Renal cortical epithelial cell (primary cell): ENCODE data around the gene DHRS1. TPM values are rescaled to one million over a fixed set of nuclear protein-coding genes. Genes with fewer than 3 reads are reported as not detected.

Experiments used
- DNase-seq: peaks from one replicate; pipeline ENCODE4 v3.0.0-alpha.2; 2011; ENCODE audit warnings: low read depth
- total RNA-seq: library from RNA; depleted of rRNA; stranded (reverse); fragments of >200 nt; gene quantifications from 2 replicates; pipeline ENCODE4 v1.2.3, GENCODE V29; 2014

The DHRS1 gene
- total RNA-seq = 18.3 and 29.9 TPM in 2 replicates

DNA sequence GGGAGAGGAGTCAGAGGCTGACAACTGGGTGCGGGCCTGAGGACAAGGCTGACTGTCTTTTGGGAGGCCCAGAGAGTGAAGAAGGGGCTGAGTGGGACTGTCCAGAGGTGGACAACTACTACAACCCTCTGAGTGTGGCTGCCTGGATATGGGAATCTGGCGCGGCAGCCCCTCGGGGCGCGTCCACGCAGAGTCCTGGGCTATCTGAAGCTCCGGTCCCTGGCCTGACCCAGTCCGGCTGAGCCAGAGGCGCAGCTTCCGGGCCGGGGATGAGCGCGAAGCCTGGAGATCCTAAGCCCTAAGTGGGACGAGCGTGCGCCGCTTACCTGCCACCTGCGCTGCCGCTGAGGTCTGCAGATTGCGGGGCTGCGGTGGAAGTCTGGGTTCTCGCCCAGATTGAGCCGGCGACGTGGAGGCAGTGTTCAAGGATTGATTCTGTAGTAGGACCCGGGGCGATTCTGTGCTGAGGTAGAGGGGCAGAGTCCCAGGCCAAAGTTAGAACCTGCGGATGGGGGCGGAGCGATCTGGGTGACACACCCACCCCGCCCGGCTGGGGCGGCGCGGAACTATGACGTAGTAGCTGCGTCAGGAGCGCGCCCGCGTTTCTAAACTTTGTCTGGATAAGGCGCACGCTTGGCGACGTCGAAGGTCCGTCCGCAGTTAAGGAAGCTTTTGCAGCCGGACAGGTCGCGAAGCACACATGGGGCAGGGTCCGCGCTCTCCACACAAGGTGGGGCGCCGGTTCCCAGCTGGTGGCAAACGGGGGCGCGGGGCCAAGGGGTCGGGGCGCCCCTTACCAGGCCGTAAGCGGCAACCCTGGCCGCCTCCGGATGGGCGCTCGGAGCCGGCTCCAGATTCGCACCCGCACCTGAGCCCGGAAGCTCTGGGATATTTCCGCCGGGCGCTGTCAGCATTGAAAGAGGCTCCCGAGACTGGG is at the start of gene DHRS1, which contains the start of gene NOP9:
DHRS1 (minus strand) TSS at position 526 of the 937 bp plus-strand sequence. CDS start 674 bp downstream, outside the sequence.
NOP9 (plus strand) TSS at position 596 of the 937 bp plus-strand sequence; CDS start at position 701, 105 bp downstream.
- DNase-seq = peak; percentile 68

- DNase-seq = no peak
Observed at GRCh38 chr14:24348186-24348585, 48.6 kb upstream of the DHRS1 start.

DNA sequence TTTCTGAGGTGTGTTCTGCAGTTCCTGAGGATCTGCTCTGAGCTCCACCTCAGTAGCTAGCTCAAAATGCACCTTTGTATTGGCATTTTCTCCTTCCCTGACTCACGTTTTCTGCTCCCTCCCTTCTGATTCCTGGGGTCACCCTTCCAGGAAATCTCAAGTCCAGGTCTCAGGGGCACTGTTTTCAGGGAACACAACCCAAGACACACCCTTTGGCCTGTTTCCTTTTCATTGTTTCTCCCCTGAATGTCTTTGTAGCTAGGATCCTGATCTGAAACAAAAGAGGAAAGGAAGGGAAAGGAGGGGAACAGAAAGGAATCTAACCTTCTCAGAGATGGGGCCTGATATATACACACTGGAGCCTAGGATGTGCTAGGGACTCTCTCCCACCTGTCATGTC is 47.6 kb upstream of the DHRS1 start:
- DNase-seq = no peak

GRCh38 chr14:24343795-24344660 is 44.4 kb upstream of the DHRS1 start:
- no peak for DNase-seq

GRCh38 chr14:24342889-24343288 is 43.3 kb upstream of the DHRS1 start:
- DNase-seq = no peak

GRCh38 chr14:24340606-24341005 is 41.0 kb upstream of the DHRS1 start:
- no peak for DNase-seq

GRCh38 chr14:24339284-24340151 is 39.9 kb upstream of the DHRS1 start, which contains the start of gene RIPK3:
Gene RIPK3, minus strand, starts transcription at chr14:24339991. Its CDS starts 165 bp downstream, at chr14:24339826.
- DNase-seq = no peak

- DNase-seq = no peak
Observed at GRCh38 chr14:24338843-24339242, 39.3 kb upstream of the DHRS1 start.

DNA sequence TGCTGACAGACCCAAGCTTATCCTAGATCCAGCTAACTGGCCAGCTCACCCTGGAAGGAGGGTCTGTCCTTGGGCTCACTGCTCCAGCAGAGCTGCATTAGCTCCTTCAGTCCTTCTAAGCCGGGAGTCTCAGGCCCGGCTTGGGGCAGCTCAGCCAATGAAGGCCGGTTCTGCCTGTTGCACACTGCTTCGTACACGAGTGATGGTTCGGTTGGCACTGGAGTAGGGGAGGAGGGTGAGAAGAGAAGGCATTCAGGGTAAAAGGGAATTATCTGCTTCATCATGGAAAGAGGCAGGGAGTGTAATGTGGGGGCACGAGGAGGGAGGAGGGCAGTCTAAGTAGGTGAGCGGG is 38.2 kb upstream of the DHRS1 start:
- no peak for DNase-seq

GRCh38 chr14:24337144-24337823 is 37.7 kb upstream of the DHRS1 start:
- no peak for DNase-seq

DNA sequence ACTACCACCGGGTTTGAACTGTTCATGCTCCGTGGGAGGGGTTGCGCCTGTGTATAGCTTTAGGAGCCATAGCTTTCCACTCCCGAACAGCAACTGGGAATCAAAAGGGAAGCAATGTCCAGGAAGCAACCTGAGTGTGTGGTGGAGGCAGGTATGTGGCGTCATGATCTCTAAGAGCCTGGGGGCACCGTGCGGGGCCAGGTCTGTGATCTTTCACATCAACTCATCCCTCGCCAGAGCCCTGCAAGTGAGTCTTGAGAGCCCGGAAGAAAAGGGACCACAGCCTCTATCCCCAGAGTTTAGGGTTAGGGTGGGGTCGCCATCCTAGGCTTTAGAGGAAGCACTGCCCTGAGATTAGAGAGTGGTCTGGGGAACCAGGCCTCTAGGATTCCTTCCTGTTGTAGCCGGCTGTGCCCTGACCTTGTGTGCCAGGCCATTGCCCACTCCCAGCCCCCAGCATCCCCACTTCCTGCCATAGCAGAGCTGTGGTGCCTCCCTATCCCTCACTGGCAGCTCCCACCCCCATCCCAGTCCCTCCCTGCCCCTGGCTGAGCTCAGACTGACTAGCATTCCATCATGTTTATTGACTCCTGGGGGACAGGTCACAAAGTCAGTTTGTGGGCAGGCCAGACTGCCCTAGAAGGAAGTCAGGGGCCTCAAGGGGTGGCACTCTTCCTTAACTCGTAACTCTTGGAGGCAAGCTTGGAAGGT is 36.0 kb upstream of the DHRS1 start:
- no peak for DNase-seq

- DNase-seq = no peak
Observed at GRCh38 chr14:24334431-24335291, 35.1 kb upstream of the DHRS1 start, which contains the start of gene ADCY4. Gene ADCY4, minus strand, starts transcription at chr14:24335071. Its CDS starts 419 bp downstream, at chr14:24334652.

DNA sequence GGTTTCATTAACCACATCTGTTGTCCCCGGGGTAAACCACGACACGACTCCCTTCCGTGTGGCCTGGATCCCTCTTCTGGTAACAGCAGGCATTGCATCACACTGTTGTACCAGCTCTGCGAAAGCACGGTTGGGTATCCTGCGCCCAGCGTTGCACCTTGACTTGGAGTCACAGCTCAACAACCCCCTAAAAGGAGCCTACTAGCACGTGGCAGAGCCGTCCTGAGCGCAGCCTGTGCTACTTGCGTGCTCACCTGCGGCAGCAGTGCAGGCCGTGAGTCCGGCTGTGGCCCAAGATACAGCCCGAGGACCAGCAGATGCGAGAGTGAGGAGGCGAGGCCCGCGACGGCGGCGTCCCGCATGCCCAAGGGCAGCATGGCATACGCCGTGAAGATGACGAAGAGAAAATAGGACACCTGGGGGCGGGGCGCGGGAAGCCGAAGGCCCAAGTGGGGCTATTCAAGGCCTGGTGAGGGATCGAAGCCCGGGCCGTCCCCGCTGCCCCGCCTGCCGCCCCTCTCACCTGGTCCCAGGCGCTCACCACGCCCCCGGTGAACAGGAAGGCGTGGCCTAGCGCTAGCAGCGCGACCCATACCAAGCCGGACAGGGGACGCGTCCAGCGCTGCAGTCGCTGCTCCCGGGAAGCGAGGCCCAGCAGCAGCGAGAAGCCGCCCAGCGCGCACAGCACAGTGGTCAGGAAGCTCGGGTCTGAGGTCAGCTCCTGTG is 32.9 kb upstream of the DHRS1 start:
- peak; percentile 54 for DNase-seq

GRCh38 chr14:24331731-24332267 is 32.2 kb upstream of the DHRS1 start:
- no peak for DNase-seq

- no peak for DNase-seq
Observed at GRCh38 chr14:24330973-24331674, 31.5 kb upstream of the DHRS1 start.

- DNase-seq = no peak
Observed at GRCh38 chr14:24329736-24330135, 30.2 kb upstream of the DHRS1 start.

- DNase-seq = no peak
Observed at GRCh38 chr14:24329073-24329663, 29.6 kb upstream of the DHRS1 start.
